H1 (cell line): ENCODE results near the gene SDF2. TPM values are rescaled to one million over a fixed set of nuclear protein-coding genes. Genes with fewer than 3 reads are reported as not detected.

Experiments
- CTCF ChIA-PET: fragments of 300-600 bp; sonication (Branson Sonifier 250); formaldehyde crosslinking; loops from one replicate; lab custom pipeline; 2021; ENCODE audit not compliant: partially characterized antibody; lab: Charles Lee
- POLR2A ChIA-PET: fragments of 300-600 bp; sonication (Branson Sonifier 250); formaldehyde crosslinking; loops from one replicate; lab custom pipeline; 2021; ENCODE audit warnings: inconsistent platforms; ENCODE audit not compliant: partially characterized antibody; lab: Charles Lee
- DNase-seq, 2 experiments: peaks; one replicate each; pipeline versions ENCODE4 v3.0.0 to v3.0.0-alpha.2; 2010 to 2022; ENCODE audit warnings: low spot score in 2 of 2, low read depth in 1 of 2, mixed read lengths in 1 of 2
- FAIRE-seq: peaks from 2 replicates; lab custom pipeline; 2011; peaks lifted over from hg19 to GRCh38; lab: Jason Lieb, UNC
- H2AFZ ChIP-seq: 2 replicates; pipeline ENCODE4 v1.8.1; 2012; ENCODE audit warnings: low read length, inconsistent platforms
- H2AK5ac ChIP-seq: 2 replicates; pipeline ENCODE4 v1.6.1; 2013; ENCODE audit warnings: low read depth, low read length
- H2BK120ac ChIP-seq: replicated peaks from 2 replicates; pipeline ENCODE3; 2013; ENCODE audit warnings: low read depth, low read length, inconsistent platforms
- H2BK12ac ChIP-seq: 2 replicates; pipeline ENCODE4 v1.6.1; 2013; ENCODE audit warnings: low read depth, low read length
- H2BK15ac ChIP-seq: 2 replicates; pipeline ENCODE4 v1.6.1; 2013; ENCODE audit warnings: low read length
- H2BK20ac ChIP-seq: 2 replicates; pipeline ENCODE4 v1.6.1; 2013; ENCODE audit warnings: low read length
- H2BK5ac ChIP-seq: 2 replicates; pipeline ENCODE4 v1.6.1; 2013; ENCODE audit warnings: low read depth, low read length
- H3K14ac ChIP-seq: 2 replicates; pipeline ENCODE4 v1.6.1; 2013; ENCODE audit warnings: inconsistent platforms; ENCODE audit not compliant: insufficient read length
- H3K18ac ChIP-seq: 2 replicates; pipeline ENCODE4 v1.6.1; 2013; ENCODE audit warnings: low read length; ENCODE audit errors: extremely low read depth
- H3K23ac ChIP-seq: 2 replicates; pipeline ENCODE4 v1.6.1; 2013; ENCODE audit warnings: inconsistent platforms; ENCODE audit not compliant: insufficient read length
- H3K23me2 ChIP-seq: 2 replicates; pipeline ENCODE4 v1.6.1; 2013; ENCODE audit warnings: low read depth, low read length
- H3K27ac ChIP-seq: 2 replicates; pipeline ENCODE4 v1.6.1; 2011; ENCODE audit warnings: low read depth, low read length, inconsistent platforms
- H3K27me3 ChIP-seq, 4 experiments: replicated peaks in 1 of 4; 1 replicate in 1 of 4; 2 replicates in 3 of 4; pipeline versions ENCODE4 v1.6.1 to v1.8.1; 2011 to 2013; ENCODE audit warnings: low read length in 3 of 4, mild to moderate bottlenecking in 3 of 4, inconsistent platforms in 2 of 4, mixed read lengths in 2 of 4, moderate library complexity in 1 of 4; ENCODE audit not compliant: control insufficient read depth in 3 of 4, insufficient read depth in 3 of 4; ENCODE audit errors: extremely low read depth in 1 of 4
- H3K36me3 ChIP-seq, 4 experiments: 2 replicates each; pipeline versions ENCODE4 v1.6.1 to v1.8.1; 2011 to 2013; ENCODE audit warnings: mild to moderate bottlenecking in 4 of 4, low read length in 3 of 4, moderate library complexity in 2 of 4, control low read depth in 1 of 4, inconsistent platforms in 1 of 4; ENCODE audit not compliant: insufficient read depth in 4 of 4, control insufficient read depth in 2 of 4
- H3K4ac ChIP-seq: replicated peaks from 2 replicates; pipeline ENCODE3; 2013; ENCODE audit warnings: low read length, low read depth, mixed read lengths, inconsistent platforms; ENCODE audit not compliant: insufficient read length
- H3K4me1 ChIP-seq, 4 experiments: replicated peaks in 1 of 4; 1 replicate in 1 of 4; 2 replicates in 3 of 4; pipeline versions ENCODE4 v1.6.1 to v1.8.1; 2011 to 2013; ENCODE audit warnings: low read length in 3 of 4, inconsistent platforms in 2 of 4, mixed read lengths in 1 of 4; ENCODE audit not compliant: insufficient read depth in 4 of 4, control insufficient read depth in 3 of 4
- H3K4me2 ChIP-seq, 2 experiments: 2 replicates each; pipeline versions ENCODE4 v1.6.1 to v1.8.1; 2011 to 2013; ENCODE audit warnings: low read depth in 2 of 2, low read length in 2 of 2, control low read depth in 1 of 2, inconsistent platforms in 1 of 2, mild to moderate bottlenecking in 1 of 2; ENCODE audit not compliant: insufficient read depth in 1 of 2
- H3K4me3 ChIP-seq, 4 experiments: fragments of 200-600, 300-600 bp in 1 of 4; sonication (generic), shearing (Covaris generic), sonication (Bioruptor Twin) in 1 of 4; 2 replicates each; pipeline versions ENCODE4 v1.5.1 to v1.8.1; 2011 to 2016; ENCODE audit warnings: low read length in 4 of 4, low read depth in 3 of 4, control low read depth in 2 of 4, inconsistent platforms in 2 of 4, mild to moderate bottlenecking in 2 of 4, mixed read lengths in 1 of 4, moderate library complexity in 1 of 4; ENCODE audit not compliant: insufficient read depth in 2 of 4; ENCODE audit errors: extremely low read depth in 1 of 4
- H3K56ac ChIP-seq: replicated peaks from 2 replicates; pipeline ENCODE3; 2013; ENCODE audit warnings: low read depth, mild to moderate bottlenecking, mixed read lengths, low read length, inconsistent platforms; ENCODE audit not compliant: insufficient read length
- H3K79me1 ChIP-seq: 2 replicates; pipeline ENCODE4 v1.6.1; 2013; ENCODE audit warnings: low read depth, low read length, control low read depth
- H3K79me2 ChIP-seq, 2 experiments: 2 replicates each; pipeline versions ENCODE4 v1.6.1 to v1.8.1; 2012 to 2013; ENCODE audit warnings: low read length in 2 of 2, mild to moderate bottlenecking in 2 of 2, inconsistent platforms in 1 of 2; ENCODE audit not compliant: insufficient read depth in 2 of 2, control insufficient read depth in 1 of 2
- H3K9ac ChIP-seq, 4 experiments: replicated peaks in 1 of 4; 1 replicate in 1 of 4; 2 replicates in 3 of 4; pipeline versions ENCODE4 v1.6.1 to v1.8.1; 2011 to 2013; ENCODE audit warnings: low read depth in 3 of 4, low read length in 3 of 4, control low read depth in 2 of 4, mild to moderate bottlenecking in 2 of 4, moderate library complexity in 2 of 4, inconsistent platforms in 1 of 4; ENCODE audit errors: extremely low read depth in 1 of 4
- H3K9me3 ChIP-seq, 2 experiments: 2 replicates each; pipeline versions ENCODE4 v1.6.1 to v1.8.1; 2012 to 2013; ENCODE audit warnings: mild to moderate bottlenecking in 2 of 2, moderate library complexity in 2 of 2, control low read depth in 1 of 2, inconsistent platforms in 1 of 2, low read depth in 1 of 2, low read length in 1 of 2, mixed read lengths in 1 of 2; ENCODE audit not compliant: insufficient read depth in 2 of 2
- H4K20me1 ChIP-seq, 2 experiments: replicated peaks in 1 of 2; 2 replicates each; pipeline versions ENCODE3 to v1.8.1; 2011 to 2013; ENCODE audit warnings: inconsistent platforms in 2 of 2, low read length in 2 of 2, mild to moderate bottlenecking in 1 of 2; ENCODE audit not compliant: insufficient read depth in 2 of 2, control insufficient read depth in 1 of 2
- H4K5ac ChIP-seq: 2 replicates; pipeline ENCODE4 v1.6.1; 2013; ENCODE audit warnings: low read length, low read depth, mixed read lengths, inconsistent platforms; ENCODE audit not compliant: insufficient read length
- H4K8ac ChIP-seq: 2 replicates; pipeline ENCODE4 v1.8.0; 2013; ENCODE audit warnings: mild to moderate bottlenecking, moderate library complexity, low read length, inconsistent platforms; ENCODE audit not compliant: insufficient read depth; ENCODE audit errors: extremely low read depth
- H4K91ac ChIP-seq: replicated peaks from 2 replicates; pipeline ENCODE3; 2013; ENCODE audit warnings: low read length, mixed read lengths, inconsistent platforms; ENCODE audit not compliant: insufficient read length
- BRCA1 ChIP-seq: IDR thresholded peaks from 2 replicates; pipeline ENCODE4 v1.6.1; 2012; ENCODE audit warnings: low read depth, low read length, improper control_type of control experiment
- CBX5 ChIP-seq: fragments of 300-800, 300-1000 bp; sonication (generic); IDR thresholded peaks from 2 replicates; pipeline ENCODE4 v1.7.1; 2016; ENCODE audit warnings: antibody characterized with exemption, low read length, low read depth
- CREB1 ChIP-seq: IDR thresholded peaks from 2 replicates; pipeline ENCODE4 v1.6.1; 2012; ENCODE audit warnings: inconsistent platforms
- EP300 ChIP-seq, 2 experiments: IDR thresholded peaks; 1 replicate in 1 of 2; 2 replicates in 1 of 2; pipeline ENCODE4 v1.6.1; 2011 to 2012; ENCODE audit warnings: low read depth in 2 of 2, low read length in 2 of 2, mild to moderate bottlenecking in 2 of 2, borderline replicate concordance in 1 of 2, inconsistent platforms in 1 of 2, moderate library complexity in 1 of 2
- EZH2 ChIP-seq: fragments of 200-600 bp; sonication (generic); IDR thresholded peaks from 2 replicates; pipeline ENCODE4 v1.7.1; 2012; ENCODE audit warnings: low read depth, mild to moderate bottlenecking, moderate library complexity, low read length, inconsistent platforms; ENCODE audit not compliant: severe bottlenecking
- MAFK ChIP-seq: IDR thresholded peaks from 2 replicates; pipeline ENCODE4 v1.6.1; 2012; ENCODE audit warnings: low read depth, mild to moderate bottlenecking, improper control_type of control experiment, low read length
- PHF8 ChIP-seq: fragments of 200-600 bp; sonication (generic); conservative IDR thresholded peaks from 2 replicates; pipeline ENCODE4 v1.7.1; 2012; ENCODE audit warnings: low read depth, mild to moderate bottlenecking, inconsistent platforms, low read length, moderate library complexity
- RXRA ChIP-seq: IDR thresholded peaks from 2 replicates; pipeline ENCODE4 v1.6.1; 2011; ENCODE audit warnings: low read depth, mild to moderate bottlenecking, low read length, moderate library complexity; ENCODE audit not compliant: insufficient read depth
- SIX5 ChIP-seq: IDR thresholded peaks from 2 replicates; pipeline ENCODE4 v1.6.1; 2011; ENCODE audit warnings: mild to moderate bottlenecking, low read depth, low read length
- SP1 ChIP-seq: IDR thresholded peaks from 2 replicates; pipeline ENCODE4 v1.6.1; 2011; ENCODE audit warnings: low read depth, low read length
- SP2 ChIP-seq: IDR thresholded peaks from 2 replicates; pipeline ENCODE4 v1.6.1; 2012; ENCODE audit warnings: mild to moderate bottlenecking, low read length, inconsistent platforms
- WGBS, 2 experiments: shearing (Covaris generic) in 1 of 2; methylation state at CpG; one replicate each; pipeline versions ENCODE4 v1.1.6 to v1.1.7; 2013 to 2015; ENCODE audit warnings: low lambda C conversion rate in 2 of 2, mixed read lengths in 2 of 2, inconsistent platforms in 1 of 2, low coverage in 1 of 2, missing lambda C conversion rate in 1 of 2; ENCODE audit not compliant: insufficient replicate concordance in 2 of 2, insufficient coverage in 1 of 2, insufficient read length in 1 of 2; ENCODE audit errors: extremely low coverage in 1 of 2, missing lambda C conversion rate in 1 of 2; 5-methylcytosine and 5-hydroxymethylcytosine counted together
- polyA plus RNA-seq, 7 experiments: library from polyadenylated mRNA; depleted of rRNA in 3 of 7; stranded (reverse) in 5 of 7; unstranded in 2 of 7; fragments of >200 nt in 5 of 7; fragments of 200-250 nt in 2 of 7; gene quantifications; 1 replicate in 5 of 7; 2 replicates in 1 of 7; 4 replicates in 1 of 7; pipeline versions ENCODE4 v1.2.1 to v1.2.3, GENCODE V29; 2011 to 2013; ENCODE audit warnings: missing spikeins in 2 of 7, mixed read lengths in 2 of 7
- total RNA-seq: library from RNA; stranded (reverse); fragmentation: NEBNext Ultra II Directional; extraction: Animal tissue kit (Norgen Biotek cat#: 25700); gene quantifications from 2 replicates; pipeline ENCODE4 v1.2.1, GENCODE V29; 2021

The SDF2 gene
- total and polyA plus RNA-seq, 2 of the 8 experiments (the other 6 are each of a cell fraction or from before 2014, with no cell fraction given): 44.8 to 65.4 TPM

GRCh38 chr17:28698253-28698941 is 36.7 kb upstream of the SDF2 start:
- H4K5ac ChIP-seq: no peak overlapping the region
- ChIA-PET CTCF (interaction anchor here (1.2 kb wide), 1 partner anchor 86 kb away, joined by 3 read pairs; no protein-coding TSS in a partner anchor), POLR2A (interaction anchor here (0.8 to 1.4 kb wide), 7 partner anchors 9 to 55 kb away, joined by 3 to 9 read pairs (median 5); partner anchors contain the start of gene RPL23A)
- H3K4me1 ChIP-seq: peaks cover 0 to 8% (median 2%) of the 10 kb centered on the region in 4 experiments; a peak in 2 of 7 replicates
- H4K20me1 ChIP-seq: peaks cover 3 to 21% of the 10 kb centered on the region in 2 experiments
- no peak overlapping the region for H3K18ac ChIP-seq
- no peak for FAIRE-seq
- H3K27me3 ChIP-seq: no peaks in the 10 kb centered on the region
- H3K23ac ChIP-seq: no peak overlapping the region
- H2BK15ac ChIP-seq: no peak overlapping the region
- no peak overlapping the region for H3K4me3 ChIP-seq
- H2BK5ac ChIP-seq: no peak overlapping the region
- H4K8ac ChIP-seq: no peak overlapping the region
- H3K27ac ChIP-seq: no peak overlapping the region
- H3K36me3 ChIP-seq: peaks cover 45 to 96% (median 85%) of the 10 kb centered on the region in 4 experiments
- no peaks in the 10 kb centered on the region for H3K9me3 ChIP-seq
- no peaks in the 10 kb centered on the region for H3K23me2 ChIP-seq
- DNase-seq: no peak
- no peak overlapping the region for H3K4ac ChIP-seq
- no peak overlapping the region for H2AK5ac ChIP-seq
- no peak overlapping the region for H2BK12ac ChIP-seq
- H3K56ac ChIP-seq: no peak overlapping the region
- no peaks in the 10 kb centered on the region for H3K79me1 ChIP-seq
- H3K4me2 ChIP-seq: no peak overlapping the region
- WGBS, 2 experiments: 93% methylated on average over 6 of the region's 6 CpGs; no CpG with 5 or more reads in 1 of the 2 experiments
- H3K14ac ChIP-seq: no peak overlapping the region
- H3K79me2 ChIP-seq: no peaks in the 10 kb centered on the region
- H2AFZ ChIP-seq: no peak overlapping the region
- no peak for TF ChIP-seq CREB1
- no peak for TF ChIP-seq SP1
- TF ChIP-seq CBX5: no peak
- no peak for TF ChIP-seq EZH2
- no peak for TF ChIP-seq EP300 (IDR thresholded peaks at IDR 0.05; ENCODE audit: borderline replicate concordance in 1 of 2, low read depth in 2 of 2, low read length in 2 of 2)
- no peak for TF ChIP-seq SP2
- no peak for TF ChIP-seq SIX5
- TF ChIP-seq MAFK: no peak
- no peak for TF ChIP-seq RXRA
- no peak for TF ChIP-seq PHF8
- TF ChIP-seq BRCA1: no peak
- no peak overlapping the region for H2BK120ac ChIP-seq
- no peak overlapping the region for H4K91ac ChIP-seq
- H3K9ac ChIP-seq: no peak overlapping the region
- H2BK20ac ChIP-seq: no peak overlapping the region
